GM18502 (cell line): ENCODE data around the gene CPT1B.
"Not testable (repeated sequence)": the region's sequence is repeated elsewhere in the genome, so short reads cannot be mapped to it uniquely, and the experiment has no call there.

Experiments used
- ATAC-seq: cut with Tn5 transposase; IDR thresholded peaks from one replicate; pipeline ENCODE4 v1.9.1; 2021; ENCODE audit warnings: mild to moderate bottlenecking; ENCODE audit not compliant: unreplicated experiment, poor library complexity

The CPT1B gene

GRCh38 chr22:50577987-50578775 lies at the start of gene CPT1B:
Gene CPT1B, minus strand, starts transcription at chr22:50578427. Its CDS starts 512 bp downstream, at chr22:50577915.
- ATAC-seq, result no peak

- no peak for ATAC-seq
Measured at GRCh38 chr22:50626850-50627641, 48.8 kb upstream of the CPT1B start.

GRCh38 chr22:50626314-50626849 lies 48.2 kb upstream of the CPT1B start:
- ATAC-seq, result no peak

GRCh38 chr22:50625568-50626313 lies 47.5 kb upstream of the CPT1B start:
- no peak for ATAC-seq

- ATAC-seq, result no peak
Measured at GRCh38 chr22:50625131-50625567, 46.9 kb upstream of the CPT1B start.

- ATAC-seq, result no peak
Measured at GRCh38 chr22:50624347-50625130, 46.3 kb upstream of the CPT1B start.

- ATAC-seq, result no peak
Measured at GRCh38 chr22:50622723-50623327, 44.6 kb upstream of the CPT1B start.

- ATAC-seq, result no peak
Measured at GRCh38 chr22:50621948-50622722, 43.9 kb upstream of the CPT1B start.

- ATAC-seq, result peak; percentile 57
Measured at GRCh38 chr22:50621356-50621880, 43.2 kb upstream of the CPT1B start.

- peak; percentile 63 for ATAC-seq
Measured at GRCh38 chr22:50620593-50621355, 42.5 kb upstream of the CPT1B start.

- not testable (repeated sequence) for ATAC-seq
Measured at GRCh38 chr22:50614296-50614695, 36.1 kb upstream of the CPT1B start.

- no peak for ATAC-seq
Measured at GRCh38 chr22:50613291-50613981, 35.2 kb upstream of the CPT1B start.

GRCh38 chr22:50612528-50613221 lies 34.4 kb upstream of the CPT1B start:
- ATAC-seq, result no peak

GRCh38 chr22:50612168-50612527 lies 33.9 kb upstream of the CPT1B start:
- ATAC-seq, result no peak

- ATAC-seq, result no peak
Measured at GRCh38 chr22:50611341-50612060, 33.3 kb upstream of the CPT1B start.

GRCh38 chr22:50610581-50610980 lies 32.4 kb upstream of the CPT1B start:
- no peak for ATAC-seq
